Measurements from ENCODE around the gene EPHB2.

The EPHB2 gene

GRCh38 chr1:22782406-22782805 is 71.8 kb downstream of the EPHB2 start:
- no peak for DNase-seq

- no peak for DNase-seq
These were observed 73.7 kb downstream of the EPHB2 start for GRCh38 chr1:22784317-22784716.

- DNase-seq, result no peak
These were observed 74.1 kb downstream of the EPHB2 start for GRCh38 chr1:22784737-22785136.

DNA sequence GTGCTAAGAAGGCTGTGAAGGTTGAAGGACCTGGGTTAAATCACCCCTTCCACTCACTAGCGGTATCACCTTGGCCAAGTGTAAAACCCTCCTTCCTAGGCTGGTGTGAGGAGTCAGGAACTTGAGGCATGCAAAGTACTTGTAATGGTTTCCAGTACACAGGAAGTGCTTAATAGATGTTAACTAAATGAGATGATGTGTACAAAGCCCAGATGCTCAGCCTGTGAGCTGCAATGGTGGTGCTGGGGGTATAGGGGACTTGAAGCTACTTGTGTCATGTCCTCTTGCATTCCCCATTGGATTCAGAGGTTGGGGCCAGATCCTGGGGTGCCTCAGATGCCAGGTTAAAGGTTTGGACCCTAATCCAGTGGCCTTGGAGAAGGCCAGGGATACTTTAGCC is 75.5 kb downstream of the EPHB2 start:
- DNase-seq, result no peak

- no peak for DNase-seq
These were observed 76.3 kb downstream of the EPHB2 start for GRCh38 chr1:22786719-22787489.

GRCh38 chr1:22787636-22788035 is 77.0 kb downstream of the EPHB2 start:
- no peak for DNase-seq

- DNase-seq, result no peak
These were observed 77.6 kb downstream of the EPHB2 start for GRCh38 chr1:22788254-22788661.

- no peak for DNase-seq
These were observed 78.8 kb downstream of the EPHB2 start for GRCh38 chr1:22789356-22789994.

GRCh38 chr1:22790232-22791008 is 79.8 kb downstream of the EPHB2 start:
- DNase-seq, result no peak

DNA sequence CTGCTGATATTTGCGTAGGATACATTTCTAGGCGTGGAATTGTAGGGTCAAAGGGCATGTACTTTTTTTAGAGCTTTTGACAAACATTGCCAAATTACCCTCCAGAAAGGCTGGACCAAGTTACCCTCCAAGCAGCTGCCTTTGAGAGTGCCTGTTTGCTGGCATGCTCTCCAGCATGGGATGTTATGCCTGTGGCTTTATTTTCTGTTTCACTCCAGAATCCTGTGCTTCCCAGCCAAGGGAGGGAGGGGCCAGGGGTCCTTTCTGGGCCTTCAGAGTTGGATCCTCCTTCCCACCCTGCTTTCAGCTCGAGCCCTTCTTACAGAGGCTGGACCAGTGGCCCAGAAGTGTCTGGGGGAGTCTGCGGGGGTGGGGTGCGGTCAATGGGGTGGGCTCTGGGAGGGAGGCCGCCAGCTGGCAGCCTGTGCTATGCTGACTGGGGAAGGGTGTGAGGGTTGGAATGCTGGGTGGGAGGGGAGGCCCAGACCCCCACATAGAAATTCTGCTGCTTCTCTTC is 81.2 kb downstream of the EPHB2 start:
- no peak for DNase-seq

DNA sequence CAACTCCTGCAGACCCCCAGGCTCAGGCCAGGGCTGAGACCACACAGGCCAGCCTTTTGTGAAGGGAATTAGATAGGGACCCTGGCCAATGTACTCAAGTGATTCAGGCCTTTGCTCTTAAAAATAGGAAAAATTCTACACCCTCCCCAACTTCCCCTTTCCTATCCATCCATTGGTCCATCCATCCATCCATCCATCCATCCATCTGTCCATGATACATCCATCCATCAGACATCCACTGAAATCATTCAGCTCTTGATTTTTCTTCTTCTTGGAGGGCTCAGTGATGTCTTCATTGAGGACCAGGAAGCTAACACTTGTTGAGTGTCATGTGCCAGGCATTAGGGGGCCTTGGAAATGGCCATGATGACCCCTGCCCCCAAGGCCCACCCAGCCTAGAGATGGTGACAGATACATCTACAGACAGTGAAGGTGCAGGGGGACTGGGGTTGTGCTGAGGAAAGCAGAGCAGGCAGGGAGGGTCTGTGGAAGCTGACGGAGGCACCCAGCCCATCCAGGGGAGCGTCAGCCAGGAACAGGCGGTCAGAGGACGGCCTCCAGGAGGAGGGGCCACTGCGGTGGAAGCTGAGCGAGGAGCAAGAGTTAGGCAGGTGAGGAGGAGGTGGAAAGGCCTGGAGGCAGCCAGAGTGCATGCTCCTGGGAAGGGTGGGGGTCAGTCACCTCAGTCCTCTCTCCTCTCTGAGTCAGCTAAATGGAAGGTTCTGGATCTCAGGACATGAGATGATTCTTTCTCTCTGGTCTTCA is 81.9 kb downstream of the EPHB2 start:
- no peak for DNase-seq

- DNase-seq, result no peak
These were observed 83.0 kb downstream of the EPHB2 start for GRCh38 chr1:22793647-22794046.

- no peak for DNase-seq
These were observed 84.2 kb downstream of the EPHB2 start for GRCh38 chr1:22794647-22795365.

GRCh38 chr1:22795366-22795714 is 84.7 kb downstream of the EPHB2 start:
- no peak for DNase-seq

DNA sequence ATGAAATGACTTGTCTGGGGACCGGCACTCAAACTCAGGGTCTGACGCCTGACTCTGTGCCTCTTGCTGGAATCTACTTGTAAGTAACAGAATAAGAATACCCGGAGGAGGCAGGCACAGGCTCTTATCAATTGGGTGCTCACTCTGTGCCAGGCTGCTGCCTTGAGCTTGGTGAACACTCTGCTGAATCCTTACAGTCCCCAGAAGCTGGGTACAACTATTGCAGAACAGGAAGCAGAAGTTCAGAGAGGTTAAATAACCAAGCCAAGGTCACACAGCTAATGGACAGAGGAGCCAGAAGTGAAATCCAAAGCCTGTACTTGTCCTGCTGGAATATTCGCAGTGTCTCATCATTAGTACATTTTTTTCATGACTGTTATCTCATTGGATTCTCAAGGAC is 86.0 kb downstream of the EPHB2 start:
- no peak for DNase-seq

DNA sequence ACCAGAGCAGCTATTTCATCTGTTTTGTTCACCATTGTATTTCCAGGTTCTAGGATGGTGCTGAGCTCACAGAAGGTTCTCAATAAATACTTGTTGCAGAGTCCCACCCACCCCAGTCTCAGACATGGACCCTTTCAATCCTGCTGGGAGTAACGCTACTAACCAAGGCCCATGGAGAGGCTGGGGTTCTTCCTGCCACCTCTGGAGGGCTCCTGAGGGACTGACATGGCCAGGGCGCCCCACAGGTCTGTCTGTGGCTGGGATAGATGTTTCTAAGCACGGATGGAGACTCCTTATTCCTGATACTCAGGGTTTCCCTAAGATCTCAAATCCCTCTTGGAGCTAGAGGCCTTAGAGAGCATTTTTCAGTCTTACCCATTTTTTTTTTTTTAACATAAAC is 87.4 kb downstream of the EPHB2 start:
- no peak for DNase-seq

- DNase-seq, result no peak
These were observed 89.3 kb downstream of the EPHB2 start for GRCh38 chr1:22799971-22800370.

DNA sequence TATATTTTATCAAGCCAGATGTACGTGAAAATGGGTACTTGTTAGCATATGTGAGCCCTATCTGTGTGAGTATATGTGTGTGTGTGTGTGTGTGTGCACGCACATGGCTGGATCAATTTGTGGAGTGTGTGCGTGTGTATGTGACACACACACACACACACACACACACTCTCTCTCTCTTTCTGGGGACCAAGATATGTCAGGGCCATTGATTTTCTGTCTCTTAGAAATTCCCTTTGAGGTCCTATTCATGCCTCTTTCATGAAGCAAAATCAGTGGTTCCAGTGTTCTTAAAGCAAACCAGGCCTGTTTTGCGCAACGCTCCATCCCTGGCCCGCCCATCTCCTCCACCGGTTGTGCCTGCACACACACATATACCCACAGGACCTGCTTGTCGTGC is 90.0 kb downstream of the EPHB2 start:
- no peak for DNase-seq

DNA sequence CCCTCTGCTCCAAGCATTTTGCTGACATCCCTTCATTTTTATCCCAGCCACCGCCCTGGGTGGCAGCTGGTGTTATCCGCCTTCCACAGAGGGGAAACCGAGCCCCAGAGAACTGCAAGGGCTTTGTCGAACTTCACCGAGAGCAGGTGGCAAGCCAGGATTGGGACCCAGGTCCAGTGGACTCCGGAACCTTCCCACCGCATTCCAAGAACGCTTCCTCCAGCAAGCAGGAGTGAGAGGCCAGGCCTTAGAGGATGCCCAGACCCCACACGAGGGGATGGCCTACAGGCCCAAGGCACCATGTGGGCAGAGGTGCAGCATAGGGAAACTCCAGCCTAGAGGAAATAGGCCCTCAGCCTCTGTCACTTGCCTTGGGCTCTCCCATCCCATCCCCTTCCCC is 90.7 kb downstream of the EPHB2 start:
- DNase-seq, result no peak

GRCh38 chr1:22801761-22802160 is 91.1 kb downstream of the EPHB2 start:
- DNase-seq, result no peak

DNA sequence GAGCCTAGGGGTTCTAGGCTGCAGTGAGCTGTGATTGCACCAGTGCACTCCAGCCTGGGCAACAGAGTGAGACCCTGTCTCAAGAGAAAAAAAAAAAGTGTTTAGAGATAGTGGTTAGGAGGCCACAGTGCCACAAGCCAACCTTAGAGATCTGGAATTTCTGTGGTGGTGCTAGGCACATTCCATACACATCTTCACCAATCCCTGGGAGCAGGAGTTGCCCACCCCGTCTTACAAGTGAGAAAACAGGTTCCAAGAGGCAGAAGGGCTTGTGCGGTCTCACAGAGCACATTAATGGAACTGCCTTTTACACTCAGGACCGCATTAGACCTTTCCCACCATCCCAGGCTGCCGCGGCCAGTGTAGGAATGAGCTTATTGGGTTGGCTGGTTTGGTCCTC is 93.2 kb downstream of the EPHB2 start:
- no peak for DNase-seq

DNA sequence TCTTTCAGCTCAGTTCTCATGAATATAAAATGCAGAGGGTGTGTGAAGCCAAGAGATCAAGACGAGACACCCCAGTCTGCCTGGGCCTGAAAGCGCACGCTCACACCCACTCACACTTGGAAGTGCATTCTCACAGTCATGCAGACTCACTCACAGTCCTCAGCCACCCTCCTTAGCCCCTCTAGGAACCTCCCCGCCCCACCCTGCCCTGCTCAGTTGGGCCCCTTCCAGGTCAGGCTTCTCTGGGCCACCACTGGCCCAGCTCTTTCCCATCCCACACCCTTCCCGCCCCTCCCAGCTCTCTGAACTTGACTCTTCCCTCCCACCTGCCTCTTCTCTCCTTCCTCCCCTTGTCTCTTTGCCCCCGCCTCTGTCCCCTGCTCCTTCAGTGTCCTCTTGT is 93.8 kb downstream of the EPHB2 start:
- no peak for DNase-seq

Data from stimulated activated CD4-positive, alpha-beta T cell treated with anti-CD3 and anti-CD28 coated beads, Interleukin-1b, Interleukin-23, amount 100 ng/mL, for 48 hours (primary cell).